Ascending aorta (tissue), 2 donors: ENCODE measurements around the gene EML4. TPM values are rescaled to one million over a fixed set of nuclear protein-coding genes. Genes with fewer than 3 reads are reported as not detected.

Source experiments
- DNase-seq, 2 donors: peaks; one replicate each; pipeline ENCODE4 v3.0.0-alpha.2; 2019; ENCODE audit warnings: low spot score in 2 of 2
- H3K27ac ChIP-seq, 2 donors: fragments of 200-600 bp; sonication (generic); one replicate each; pipeline ENCODE4 v1.5.1; 2016 to 2017; ENCODE audit warnings: mild to moderate bottlenecking in 1 of 2
- H3K27me3 ChIP-seq: fragments of 200-600 bp; sonication (generic); one replicate; pipeline ENCODE4 v1.5.1; 2017
- H3K36me3 ChIP-seq, 2 donors: fragments of 200-600 bp; sonication (generic); one replicate each; pipeline ENCODE4 v1.5.1; 2016
- H3K4me1 ChIP-seq, 2 donors: fragments of 200-600 bp; sonication (generic); one replicate each; pipeline ENCODE4 v1.5.1; 2016 to 2017; ENCODE audit warnings: mild to moderate bottlenecking in 1 of 2
- H3K4me3 ChIP-seq, 2 donors: fragments of 200-600 bp; sonication (generic); one replicate each; pipeline ENCODE4 v1.5.1; 2016 to 2017; ENCODE audit warnings: mild to moderate bottlenecking in 1 of 2
- H3K9me3 ChIP-seq, 2 donors: fragments of 200-600 bp; sonication (generic); one replicate each; pipeline ENCODE4 v1.5.1; 2016
- CTCF ChIP-seq, 3 experiments: fragments of 200-600 bp in 2 of 3; fragments of 450-650 bp in 1 of 3; sonication (generic) in 2 of 3; IDR thresholded peaks; one replicate each; pipeline ENCODE4 v1.5.1; 2016 to 2019; ENCODE audit warnings: antibody characterized with exemption in 3 of 3, mild to moderate bottlenecking in 1 of 3, moderate library complexity in 1 of 3
- intact Hi-C: fragments of 100-400 bp; cut with DNase I; formaldehyde crosslinking; loops from one replicate; pipeline ENCODE4 v1.15.1; 2023
- total RNA-seq: library from RNA; depleted of rRNA; stranded (reverse); fragments of >200 nt; gene quantifications from one replicate; pipeline ENCODE4 v1.1.0, GENCODE V29; 2016

Gene EML4
- total RNA-seq, 1 donor from 2014 or later, result 25.2 TPM

- H3K27me3 ChIP-seq, result no peaks in the 10 kb centered on the region
- no peak for TF ChIP-seq CTCF (IDR thresholded peaks at IDR 0.05)
- no peak overlapping the region for H3K4me3 ChIP-seq
- intact Hi-C loops, result no loop called here
- H3K9me3 ChIP-seq, result no peaks in the 10 kb centered on the region
- no peak overlapping the region for H3K27ac ChIP-seq
- no peaks in the 10 kb centered on the region for H3K36me3 ChIP-seq
- no peak for DNase-seq
- H3K4me1 ChIP-seq, result peaks cover 0 to 8% of the 10 kb centered on the region in 2 donors
These were observed 32.0 kb downstream of the EML4 start for GRCh38 chr2:42200926-42201855.

- intact Hi-C loops, result no loop called here
- H3K27me3 ChIP-seq, result no peaks in the 10 kb centered on the region
- DNase-seq, result no peak
- H3K4me3 ChIP-seq, result no peak overlapping the region
- H3K4me1 ChIP-seq, result peaks cover 0 to 8% of the 10 kb centered on the region in 2 donors
- H3K9me3 ChIP-seq, result no peaks in the 10 kb centered on the region
- H3K36me3 ChIP-seq, result no peaks in the 10 kb centered on the region
- no peak for TF ChIP-seq CTCF (IDR thresholded peaks at IDR 0.05)
- no peak overlapping the region for H3K27ac ChIP-seq
These were observed 33.5 kb downstream of the EML4 start for GRCh38 chr2:42202634-42203008.

- intact Hi-C loops, result no loop called here
- Histone ChIP-seq H3K9me3 (no peaks in the 10 kb centered on the region), H3K27ac (no peak overlapping the region), H3K4me1 (peaks cover 0 to 8% of the 10 kb centered on the region in 2 donors), H3K27me3 (no peaks in the 10 kb centered on the region), H3K4me3 (no peak overlapping the region), H3K36me3 (no peaks in the 10 kb centered on the region)
- no peak for TF ChIP-seq CTCF (IDR thresholded peaks at IDR 0.05)
- DNase-seq, result no peak
These were observed 34.6 kb downstream of the EML4 start for GRCh38 chr2:42203792-42204191.

GRCh38 chr2:42205337-42205736, 36.2 kb downstream of the EML4 start:
- Histone ChIP-seq H3K4me3 (no peak overlapping the region), H3K27me3 (no peaks in the 10 kb centered on the region), H3K4me1 (peaks cover 0 to 8% of the 10 kb centered on the region in 2 donors), H3K27ac (peak overlapping the region in 1 of 2 donors; percentile 22), H3K9me3 (no peaks in the 10 kb centered on the region), H3K36me3 (no peaks in the 10 kb centered on the region)
- intact Hi-C loops, result no loop called here
- DNase-seq, result no peak
- TF ChIP-seq CTCF (IDR thresholded peaks at IDR 0.05), result no peak

- Histone ChIP-seq H3K36me3 (no peaks in the 10 kb centered on the region), H3K27me3 (no peaks in the 10 kb centered on the region), H3K4me1 (peaks cover 0 to 5% of the 10 kb centered on the region in 2 donors), H3K27ac (no peak overlapping the region), H3K4me3 (no peak overlapping the region), H3K9me3 (no peaks in the 10 kb centered on the region)
- DNase-seq, result no peak
- intact Hi-C loops, result no loop called here
- TF ChIP-seq CTCF (IDR thresholded peaks at IDR 0.05), result no peak
These were observed 38.7 kb downstream of the EML4 start for GRCh38 chr2:42207826-42208225.
